Kidney epithelial cell (primary cell): Measurements from ENCODE around the gene FHOD3. TPM values are rescaled to one million over a fixed set of nuclear protein-coding genes. Genes with fewer than 3 reads are reported as not detected.

ENCODE experiments used
- DNase-seq: peaks from one replicate; pipeline ENCODE4 v3.0.0-alpha.2; 2010; ENCODE audit warnings: low read depth
- H3K27me3 ChIP-seq: 2 replicates; pipeline ENCODE4 v1.6.0; 2011; ENCODE audit warnings: low read length; ENCODE audit not compliant: control insufficient read depth, insufficient read depth
- H3K36me3 ChIP-seq: 2 replicates; pipeline ENCODE4 v1.5.1; 2011; ENCODE audit warnings: low read length; ENCODE audit not compliant: control insufficient read depth, insufficient read depth
- H3K4me3 ChIP-seq: 2 replicates; pipeline ENCODE4 v1.5.1; 2011; ENCODE audit warnings: low read depth, mild to moderate bottlenecking, control low read depth, low read length
- CTCF ChIP-seq: IDR thresholded peaks from 2 replicates; pipeline ENCODE4 v1.5.1; 2011; ENCODE audit warnings: mild to moderate bottlenecking, moderate library complexity, low read length, control low read depth, inconsistent platforms; ENCODE audit not compliant: insufficient read depth, poor library complexity, severe bottlenecking
- total RNA-seq: library from RNA; depleted of rRNA; stranded (reverse); fragments of >200 nt; gene quantifications from 2 replicates; pipeline ENCODE4 v1.2.3, GENCODE V29; 2015

Gene FHOD3
- total RNA-seq, 1 donor from 2014 or later = 47.2 TPM

- DNase-seq = no peak
- Histone ChIP-seq H3K36me3 (no peaks in the 10 kb centered on the region), H3K27me3 (no peaks in the 10 kb centered on the region), H3K4me3 (no peak overlapping the region)
- no peak for TF ChIP-seq CTCF
These were observed 368.4 kb downstream of the FHOD3 start for GRCh38 chr18:36665952-36666351.

- no peak for TF ChIP-seq CTCF
- H3K36me3 ChIP-seq = no peaks in the 10 kb centered on the region
- no peaks in the 10 kb centered on the region for H3K27me3 ChIP-seq
- H3K4me3 ChIP-seq = no peak overlapping the region
- DNase-seq = no peak
These were observed 370.3 kb downstream of the FHOD3 start for GRCh38 chr18:36667811-36668210.

- H3K36me3 ChIP-seq = no peaks in the 10 kb centered on the region
- H3K27me3 ChIP-seq = no peaks in the 10 kb centered on the region
- H3K4me3 ChIP-seq = no peak overlapping the region
- no peak for TF ChIP-seq CTCF
- no peak for DNase-seq
These were observed 370.8 kb downstream of the FHOD3 start for GRCh38 chr18:36668349-36668748.

GRCh38 chr18:36672437-36673344, 375.2 kb downstream of the FHOD3 start:
- no peak for TF ChIP-seq CTCF
- H3K27me3 ChIP-seq = no peaks in the 10 kb centered on the region
- no peak for DNase-seq
- H3K4me3 ChIP-seq = no peak overlapping the region
- no peaks in the 10 kb centered on the region for H3K36me3 ChIP-seq

GRCh38 chr18:36673452-36673851, 375.9 kb downstream of the FHOD3 start:
- no peak for TF ChIP-seq CTCF
- no peak overlapping the region for H3K4me3 ChIP-seq
- H3K27me3 ChIP-seq = no peaks in the 10 kb centered on the region
- no peak for DNase-seq
- no peaks in the 10 kb centered on the region for H3K36me3 ChIP-seq

GRCh38 chr18:36675076-36675475, 377.6 kb downstream of the FHOD3 start:
- no peak for DNase-seq
- TF ChIP-seq CTCF = no peak
- Histone ChIP-seq H3K27me3 (no peaks in the 10 kb centered on the region), H3K36me3 (no peaks in the 10 kb centered on the region), H3K4me3 (no peak overlapping the region)
